DND-41 (cell line): ENCODE data around the gene OPTC.

ENCODE experiments used
- CTCF ChIP-seq: IDR thresholded peaks from 2 replicates; pipeline ENCODE4 v1.5.1; 2012; ENCODE audit warnings: borderline replicate concordance, low read length, moderate library complexity, mild to moderate bottlenecking; ENCODE audit not compliant: poor library complexity, severe bottlenecking; ENCODE audit errors: extremely low read depth
- EZH2 ChIP-seq: IDR thresholded peaks from 3 replicates; pipeline ENCODE4 v1.6.1; 2012; ENCODE audit warnings: borderline replicate concordance, low read depth, mild to moderate bottlenecking, moderate library complexity, low read length, inconsistent platforms; ENCODE audit not compliant: severe bottlenecking

- TF ChIP-seq CTCF: no peak
- no peak for TF ChIP-seq EZH2
Measured at GRCh38 chr1:203478231-203478630, 15.7 kb upstream of the OPTC start.
